GM19397 (cell line): ENCODE data around the gene URB1.
"Not testable (repeated sequence)": the region's sequence is repeated elsewhere in the genome, so short reads cannot be mapped to it uniquely, and the experiment has no call there.

ENCODE experiments used
- ATAC-seq: cut with Tn5 transposase; IDR thresholded peaks from one replicate; pipeline ENCODE4 v1.9.1; 2021; ENCODE audit warnings: mild to moderate bottlenecking, moderate library complexity; ENCODE audit not compliant: unreplicated experiment

Gene URB1

GRCh38 chr21:32371913-32372314 lies 20.9 kb downstream of the URB1 start:
- no peak for ATAC-seq

- ATAC-seq, result no peak
Observed at GRCh38 chr21:32370998-32371766, 21.6 kb downstream of the URB1 start.

- ATAC-seq, result not testable (repeated sequence)
Observed at GRCh38 chr21:32368961-32369360, 23.9 kb downstream of the URB1 start.

GRCh38 chr21:32368386-32368785 lies 24.4 kb downstream of the URB1 start:
- no peak for ATAC-seq

- no peak for ATAC-seq
Observed at GRCh38 chr21:32367158-32367557, 25.7 kb downstream of the URB1 start.

GRCh38 chr21:32366191-32366590 lies 26.6 kb downstream of the URB1 start:
- no peak for ATAC-seq

- no peak for ATAC-seq
Observed at GRCh38 chr21:32364796-32365195, 28.0 kb downstream of the URB1 start.

- no peak for ATAC-seq
Observed at GRCh38 chr21:32364387-32364786, 28.4 kb downstream of the URB1 start.

GRCh38 chr21:32360401-32360975 lies 32.3 kb downstream of the URB1 start:
- ATAC-seq, result no peak

GRCh38 chr21:32359719-32360260 lies 33.0 kb downstream of the URB1 start:
- ATAC-seq, result no peak

GRCh38 chr21:32356874-32357395 lies 35.9 kb downstream of the URB1 start:
- ATAC-seq, result no peak

GRCh38 chr21:32353002-32353711 lies 39.7 kb downstream of the URB1 start:
- no peak for ATAC-seq

- no peak for ATAC-seq
Observed at GRCh38 chr21:32352526-32352925, 40.3 kb downstream of the URB1 start.

- ATAC-seq, result no peak
Observed at GRCh38 chr21:32351428-32351827, 41.4 kb downstream of the URB1 start.

- ATAC-seq, result no peak
Observed at GRCh38 chr21:32350981-32351380, 41.8 kb downstream of the URB1 start.

- no peak for ATAC-seq
Observed at GRCh38 chr21:32350211-32350980, 42.4 kb downstream of the URB1 start.

- ATAC-seq, result no peak
Observed at GRCh38 chr21:32349333-32349944, 43.4 kb downstream of the URB1 start.

- no peak for ATAC-seq
Observed at GRCh38 chr21:32348604-32349332, 44.0 kb downstream of the URB1 start.

- ATAC-seq, result no peak
Observed at GRCh38 chr21:32347977-32348376, 44.8 kb downstream of the URB1 start.

- no peak for ATAC-seq
Observed at GRCh38 chr21:32347351-32347750, 45.5 kb downstream of the URB1 start.
